ENCODE data around the gene DGKB.

The DGKB gene

GRCh38 chr7:14228341-14228740 lies 674.2 kb downstream of the DGKB start:
- TF ChIP-seq POU2F2 (IDR thresholded peaks at IDR 0.05; ENCODE audit: low read depth, low read length) (no peak), POLR2AphosphoS5 (IDR thresholded peaks at IDR 0.05; ENCODE audit: low read depth, low read length) (no peak), POLR2A (IDR thresholded peaks at IDR 0.05; ENCODE audit: low read depth, low read length) (no peak), PAX5 (IDR thresholded peaks at IDR 0.05; ENCODE audit: insufficient read depth, low read length, severe bottlenecking) (no peak), TAF1 (IDR thresholded peaks at IDR 0.05; ENCODE audit: low read depth, low read length) (no peak), SPI1 (IDR thresholded peaks at IDR 0.05; ENCODE audit: low read depth, low read length) (no peak)
- FAIRE-seq (no peak), DNase-seq (ENCODE audit: insufficient read length, low spot score) (no peak)

DNA sequence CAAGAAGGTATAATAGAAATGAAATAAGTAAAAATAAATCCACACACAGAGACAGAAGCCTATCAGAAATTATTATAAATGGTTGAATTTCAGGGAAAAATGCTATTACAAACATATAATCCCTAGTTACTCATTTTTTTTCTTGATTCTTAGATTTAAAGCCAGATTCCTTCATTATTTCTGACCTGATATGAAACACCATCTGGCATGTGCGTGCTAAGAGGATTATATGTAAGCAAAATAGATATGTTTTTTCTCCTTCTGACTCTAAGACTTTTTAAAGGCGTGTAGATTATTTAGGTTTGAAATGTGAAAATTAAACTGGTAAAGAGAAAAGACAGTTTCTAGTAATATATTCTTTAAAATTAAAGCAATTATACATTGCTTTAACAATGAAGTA lies 676.4 kb downstream of the DGKB start:
- DNase-seq (ENCODE audit: insufficient read length, low spot score) (no peak), FAIRE-seq (no peak)
- TF ChIP-seq POLR2AphosphoS5 (IDR thresholded peaks at IDR 0.05; ENCODE audit: low read depth, low read length) (no peak), TAF1 (IDR thresholded peaks at IDR 0.05; ENCODE audit: low read depth, low read length) (no peak), POLR2A (IDR thresholded peaks at IDR 0.05; ENCODE audit: low read depth, low read length) (no peak), SPI1 (IDR thresholded peaks at IDR 0.05; ENCODE audit: low read depth, low read length) (no peak), PAX5 (IDR thresholded peaks at IDR 0.05; ENCODE audit: insufficient read depth, low read length, severe bottlenecking) (no peak), POU2F2 (IDR thresholded peaks at IDR 0.05; ENCODE audit: low read depth, low read length) (no peak)

DNA sequence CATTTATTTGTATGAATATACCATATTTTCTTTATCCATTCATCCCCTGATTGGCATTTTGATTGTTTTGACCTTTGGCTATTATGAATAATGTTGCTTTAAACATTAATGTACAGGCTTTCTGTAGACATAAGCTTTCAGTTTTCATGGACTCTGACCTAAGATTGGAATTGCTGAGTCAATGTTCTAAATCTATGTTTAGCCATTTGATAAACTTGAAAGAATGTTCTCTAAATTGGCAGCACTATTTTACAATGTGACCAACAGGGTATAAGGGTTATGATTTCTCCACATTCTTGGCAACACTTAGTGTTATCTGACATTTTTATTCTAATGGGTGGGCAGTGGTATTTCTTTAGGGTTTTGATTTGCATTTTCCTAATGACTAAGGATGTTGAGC lies 683.4 kb downstream of the DGKB start:
- FAIRE-seq (no peak), DNase-seq (ENCODE audit: insufficient read length, low spot score) (no peak)
- no peak for TF ChIP-seq POLR2A (IDR thresholded peaks at IDR 0.05; ENCODE audit: low read depth, low read length)
- no peak for TF ChIP-seq PAX5 (IDR thresholded peaks at IDR 0.05; ENCODE audit: insufficient read depth, low read length, severe bottlenecking)
- no peak for TF ChIP-seq TAF1 (IDR thresholded peaks at IDR 0.05; ENCODE audit: low read depth, low read length)
- no peak for TF ChIP-seq POU2F2 (IDR thresholded peaks at IDR 0.05; ENCODE audit: low read depth, low read length)
- no peak for TF ChIP-seq POLR2AphosphoS5 (IDR thresholded peaks at IDR 0.05; ENCODE audit: low read depth, low read length)
- TF ChIP-seq SPI1 (IDR thresholded peaks at IDR 0.05; ENCODE audit: low read depth, low read length) = no peak

DNA sequence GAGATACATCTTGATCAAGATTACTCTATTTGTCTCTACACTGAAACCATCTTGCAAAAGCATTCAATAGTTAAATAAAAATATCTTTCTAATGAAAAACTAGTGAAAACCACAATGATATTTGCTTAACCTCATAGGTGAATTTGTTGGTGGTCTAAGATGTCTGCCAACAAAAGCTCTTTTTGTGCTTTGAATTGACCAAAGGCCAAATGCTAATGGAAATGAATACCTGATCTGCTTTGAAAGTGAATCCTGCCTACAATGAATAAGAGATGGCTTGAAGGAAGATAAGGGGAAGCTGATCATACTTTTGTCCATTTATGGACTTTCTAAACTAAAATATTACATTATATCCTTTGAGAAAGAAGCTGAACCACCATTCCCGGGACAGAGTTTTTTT lies 684.2 kb downstream of the DGKB start:
- no peak for FAIRE-seq
- no peak for DNase-seq (ENCODE audit: insufficient read length, low spot score)
- no peak for TF ChIP-seq POLR2AphosphoS5 (IDR thresholded peaks at IDR 0.05; ENCODE audit: low read depth, low read length)
- TF ChIP-seq POLR2A (IDR thresholded peaks at IDR 0.05; ENCODE audit: low read depth, low read length) = no peak
- TF ChIP-seq PAX5 (IDR thresholded peaks at IDR 0.05; ENCODE audit: insufficient read depth, low read length, severe bottlenecking) = no peak
- no peak for TF ChIP-seq POU2F2 (IDR thresholded peaks at IDR 0.05; ENCODE audit: low read depth, low read length)
- TF ChIP-seq TAF1 (IDR thresholded peaks at IDR 0.05; ENCODE audit: low read depth, low read length) = no peak
- TF ChIP-seq SPI1 (IDR thresholded peaks at IDR 0.05; ENCODE audit: low read depth, low read length) = no peak

- DNase-seq (ENCODE audit: insufficient read length, low spot score) (no peak), FAIRE-seq (no peak)
- TF ChIP-seq POLR2A (IDR thresholded peaks at IDR 0.05; ENCODE audit: low read depth, low read length) (no peak), TAF1 (IDR thresholded peaks at IDR 0.05; ENCODE audit: low read depth, low read length) (no peak), PAX5 (IDR thresholded peaks at IDR 0.05; ENCODE audit: insufficient read depth, low read length, severe bottlenecking) (no peak)
Observed at GRCh38 chr7:14209896-14210484, 692.6 kb downstream of the DGKB start.

DNA sequence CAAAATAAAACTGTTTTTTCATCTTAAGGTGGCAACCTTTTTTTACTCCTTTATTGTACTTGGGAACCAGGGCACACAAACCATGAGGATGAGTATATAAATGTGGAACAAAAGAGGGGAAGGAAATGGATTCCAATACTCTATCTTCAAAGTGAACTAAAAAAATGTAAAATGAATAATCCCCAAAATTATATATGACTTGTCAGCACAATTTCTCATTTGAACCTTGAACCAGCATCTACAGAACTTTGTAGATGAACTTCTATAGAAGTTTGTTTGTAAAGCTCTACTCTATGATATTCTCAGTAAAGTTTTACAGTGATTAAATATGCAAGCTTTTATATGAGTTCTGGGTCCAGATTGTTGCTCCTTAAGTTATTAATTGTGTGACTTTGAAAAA lies 694.8 kb downstream of the DGKB start:
- TF ChIP-seq TAF1 (IDR thresholded peaks at IDR 0.05; ENCODE audit: low read depth, low read length) (no peak), PAX5 (IDR thresholded peaks at IDR 0.05; ENCODE audit: insufficient read depth, low read length, severe bottlenecking) (no peak), POLR2AphosphoS5 (IDR thresholded peaks at IDR 0.05; ENCODE audit: low read depth, low read length) (no peak), POLR2A (IDR thresholded peaks at IDR 0.05; ENCODE audit: low read depth, low read length) (no peak), SPI1 (IDR thresholded peaks at IDR 0.05; ENCODE audit: low read depth, low read length) (no peak), POU2F2 (IDR thresholded peaks at IDR 0.05; ENCODE audit: low read depth, low read length) (no peak)
- DNase-seq (ENCODE audit: insufficient read length, low spot score) = no peak
- no peak for FAIRE-seq

- no peak for FAIRE-seq
- no peak for TF ChIP-seq POU2F2 (IDR thresholded peaks at IDR 0.05; ENCODE audit: low read depth, low read length)
- no peak for TF ChIP-seq POLR2AphosphoS5 (IDR thresholded peaks at IDR 0.05; ENCODE audit: low read depth, low read length)
- no peak for TF ChIP-seq SPI1 (IDR thresholded peaks at IDR 0.05; ENCODE audit: low read depth, low read length)
- TF ChIP-seq POLR2A (IDR thresholded peaks at IDR 0.05; ENCODE audit: low read depth, low read length) = no peak
- no peak for TF ChIP-seq PAX5 (IDR thresholded peaks at IDR 0.05; ENCODE audit: insufficient read depth, low read length, severe bottlenecking)
- no peak for TF ChIP-seq TAF1 (IDR thresholded peaks at IDR 0.05; ENCODE audit: low read depth, low read length)
- DNase-seq (ENCODE audit: insufficient read length, low spot score) = no peak
Observed at GRCh38 chr7:14207138-14207537, 695.4 kb downstream of the DGKB start.

GRCh38 chr7:14206121-14206520 lies 696.4 kb downstream of the DGKB start:
- TF ChIP-seq POLR2AphosphoS5 (IDR thresholded peaks at IDR 0.05; ENCODE audit: low read depth, low read length) (no peak), PAX5 (IDR thresholded peaks at IDR 0.05; ENCODE audit: insufficient read depth, low read length, severe bottlenecking) (no peak), POU2F2 (IDR thresholded peaks at IDR 0.05; ENCODE audit: low read depth, low read length) (no peak), TAF1 (IDR thresholded peaks at IDR 0.05; ENCODE audit: low read depth, low read length) (no peak), SPI1 (IDR thresholded peaks at IDR 0.05; ENCODE audit: low read depth, low read length) (no peak), POLR2A (IDR thresholded peaks at IDR 0.05; ENCODE audit: low read depth, low read length) (no peak)
- no peak for DNase-seq (ENCODE audit: insufficient read length, low spot score)

DNA sequence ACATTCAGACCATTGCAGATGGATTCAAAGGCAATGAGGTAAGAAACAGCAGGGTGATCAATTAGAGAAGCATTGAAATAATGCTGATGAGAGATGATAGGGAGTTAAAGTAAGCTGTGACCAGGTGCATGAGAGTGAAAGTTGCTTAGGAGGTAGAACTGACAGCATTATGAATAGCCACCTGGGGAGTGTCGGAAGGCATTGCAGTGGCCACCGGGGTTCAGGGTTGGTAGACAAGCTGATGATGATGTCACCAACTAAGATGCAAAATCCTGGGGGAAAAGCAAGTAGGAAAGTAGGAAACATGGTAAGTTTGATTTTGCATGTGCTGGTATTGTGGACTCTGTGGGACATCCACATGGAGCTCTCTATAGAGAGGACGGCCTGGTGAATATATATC lies 701.2 kb downstream of the DGKB start:
- TF ChIP-seq POU2F2 (IDR thresholded peaks at IDR 0.05; ENCODE audit: low read depth, low read length) (no peak), TAF1 (IDR thresholded peaks at IDR 0.05; ENCODE audit: low read depth, low read length) (no peak), POLR2AphosphoS5 (IDR thresholded peaks at IDR 0.05; ENCODE audit: low read depth, low read length) (no peak), SPI1 (IDR thresholded peaks at IDR 0.05; ENCODE audit: low read depth, low read length) (no peak), PAX5 (IDR thresholded peaks at IDR 0.05; ENCODE audit: insufficient read depth, low read length, severe bottlenecking) (no peak), POLR2A (IDR thresholded peaks at IDR 0.05; ENCODE audit: low read depth, low read length) (no peak)
- no peak for FAIRE-seq
- DNase-seq (ENCODE audit: insufficient read length, low spot score) = no peak

More at GRCh38 chr7:14206121-14206520, 696.4 kb downstream of the DGKB start:
- FAIRE-seq = no peak

DNA sequence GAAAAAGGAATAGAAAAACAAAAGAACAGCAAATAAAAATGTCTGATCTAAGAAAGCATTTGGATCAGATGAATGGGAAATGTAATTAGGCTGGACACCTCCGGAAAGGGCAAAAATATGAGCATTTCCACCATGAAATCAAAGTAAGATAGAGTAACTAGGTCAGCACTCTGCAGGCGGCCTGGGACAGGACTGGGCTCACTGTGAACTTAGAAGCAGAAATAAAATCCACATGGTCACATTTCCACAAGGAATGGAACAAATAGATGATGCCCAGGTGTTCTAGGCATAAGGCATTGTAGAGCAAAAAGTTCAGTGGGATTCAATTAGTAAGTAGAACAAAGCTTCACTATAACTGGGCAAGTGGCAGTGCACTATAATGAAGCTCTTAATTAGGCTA lies 703.2 kb downstream of the DGKB start:
- TF ChIP-seq TAF1 (IDR thresholded peaks at IDR 0.05; ENCODE audit: low read depth, low read length) (no peak), POU2F2 (IDR thresholded peaks at IDR 0.05; ENCODE audit: low read depth, low read length) (no peak), SPI1 (IDR thresholded peaks at IDR 0.05; ENCODE audit: low read depth, low read length) (no peak), POLR2AphosphoS5 (IDR thresholded peaks at IDR 0.05; ENCODE audit: low read depth, low read length) (no peak), PAX5 (IDR thresholded peaks at IDR 0.05; ENCODE audit: insufficient read depth, low read length, severe bottlenecking) (no peak), POLR2A (IDR thresholded peaks at IDR 0.05; ENCODE audit: low read depth, low read length) (no peak)
- no peak for DNase-seq (ENCODE audit: insufficient read length, low spot score)
- FAIRE-seq = no peak
